Common myeloid progenitor, CD34-positive (primary cell): ENCODE data around the gene EDRF1.

Experiments used
- CTCF ChIA-PET: fragments of 350-600 bp; sonication (Branson Sonifier 250); formaldehyde crosslinking; loops from one replicate; lab custom pipeline; 2021; ENCODE audit warnings: antibody characterized with exemption; lab: Charles Lee
- POLR2A ChIA-PET: fragments of 350-600 bp; sonication (Branson Sonifier 250); formaldehyde crosslinking; loops from one replicate; lab custom pipeline; 2021; ENCODE audit warnings: antibody characterized with exemption; lab: Charles Lee
- DNase-seq, 3 donors: peaks; one replicate each; pipeline versions ENCODE4 v3.0.0 to v3.0.0-alpha.2; 2013
- H3K27ac ChIP-seq, 2 experiments: 1 replicate in 1 of 2; 2 replicates in 1 of 2; pipeline ENCODE4 v1.7.0; 2013; ENCODE audit warnings: inconsistent platforms in 2 of 2, low read length in 2 of 2, mild to moderate bottlenecking in 2 of 2, low read depth in 1 of 2, moderate library complexity in 1 of 2; ENCODE audit not compliant: severe bottlenecking in 2 of 2, insufficient read depth in 1 of 2, poor library complexity in 1 of 2
- H3K27me3 ChIP-seq, 5 experiments: replicated peaks in 2 of 5; 1 replicate in 3 of 5; 2 replicates in 2 of 5; pipeline versions ENCODE4 v1.6.1 to v1.7.0; 2013; ENCODE audit warnings: low read length in 4 of 5, mild to moderate bottlenecking in 2 of 5, moderate library complexity in 2 of 5, inconsistent platforms in 1 of 5; ENCODE audit not compliant: insufficient read depth in 5 of 5, control insufficient read depth in 4 of 5
- H3K36me3 ChIP-seq, 4 experiments: 1 replicate in 2 of 4; 2 replicates in 2 of 4; pipeline versions ENCODE4 v1.6.1 to v1.7.0; 2013; ENCODE audit warnings: low read length in 3 of 4, control low read depth in 1 of 4, mild to moderate bottlenecking in 1 of 4; ENCODE audit not compliant: control insufficient read depth in 4 of 4, insufficient read depth in 4 of 4
- H3K4me1 ChIP-seq, 4 experiments: 1 replicate in 3 of 4; 2 replicates in 1 of 4; pipeline versions ENCODE4 v1.6.1 to v1.7.1; 2013; ENCODE audit warnings: low read length in 3 of 4, mild to moderate bottlenecking in 3 of 4, control low read depth in 1 of 4, inconsistent platforms in 1 of 4, moderate library complexity in 1 of 4; ENCODE audit not compliant: control insufficient read depth in 4 of 4, insufficient read depth in 4 of 4; ENCODE audit errors: control extremely low read depth in 1 of 4
- H3K4me3 ChIP-seq, 7 experiments: 1 replicate in 4 of 7; 2 replicates in 3 of 7; pipeline versions ENCODE4 v1.5.1 to v1.7.0; 2013; ENCODE audit warnings: mild to moderate bottlenecking in 7 of 7, low read length in 6 of 7, moderate library complexity in 6 of 7, inconsistent platforms in 2 of 7, low read depth in 2 of 7, control low read depth in 1 of 7; ENCODE audit not compliant: insufficient read depth in 4 of 7, control insufficient read depth in 1 of 7; ENCODE audit errors: extremely low read depth in 1 of 7
- H3K9me3 ChIP-seq, 5 experiments: 1 replicate in 4 of 5; 2 replicates in 1 of 5; pipeline versions ENCODE4 v1.6.1 to v1.7.1; 2013; ENCODE audit warnings: low read length in 4 of 5, mild to moderate bottlenecking in 2 of 5, inconsistent platforms in 1 of 5, low read depth in 1 of 5, moderate library complexity in 1 of 5; ENCODE audit not compliant: control insufficient read depth in 4 of 5, insufficient read depth in 2 of 5; ENCODE audit errors: control extremely low read depth in 1 of 5
- WGBS: methylation state at CpG from one replicate; pipeline ENCODE4 v1.1.5; 2013; ENCODE audit not compliant: insufficient coverage; 5-methylcytosine and 5-hydroxymethylcytosine counted together

The EDRF1 gene

DNA sequence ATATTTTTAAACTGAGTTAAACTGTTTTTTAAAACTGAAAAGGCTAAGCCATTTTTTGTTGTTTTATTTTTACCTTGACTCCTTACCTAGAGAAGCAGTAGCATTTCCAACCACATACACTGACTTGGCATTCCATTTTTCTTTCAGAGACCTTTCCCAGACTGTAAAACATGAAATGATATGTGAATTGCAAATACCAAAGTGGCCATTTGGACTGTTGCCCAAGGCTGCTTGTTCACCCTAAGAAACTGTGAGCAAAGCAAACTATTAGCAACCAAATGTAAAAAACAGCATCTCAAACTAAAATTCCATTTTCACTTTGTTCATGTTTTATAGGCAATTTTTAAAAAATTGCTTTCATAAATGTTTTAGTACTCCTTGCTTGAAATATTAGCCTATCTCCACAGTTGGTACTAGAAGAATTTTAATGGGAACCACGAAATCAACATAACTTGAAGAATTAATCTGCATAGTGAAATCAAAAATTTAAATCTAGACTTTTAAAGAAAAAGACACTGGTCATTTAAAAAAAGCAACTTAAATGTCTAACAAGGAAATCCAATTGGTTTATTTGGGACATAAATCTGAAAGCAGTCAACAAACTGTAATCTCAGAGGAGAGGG is 92.7 kb downstream of the EDRF1 start:
- no peak for DNase-seq
- H3K4me3 ChIP-seq = no peak overlapping the region
- CTCF ChIA-PET = no interaction called here
- H3K36me3 ChIP-seq = peaks cover 15 to 75% (median 40%) of the 10 kb centered on the region in 4 experiments
- H3K9me3 ChIP-seq = peaks cover 0 to 5% (median 0%) of the 10 kb centered on the region in 5 experiments
- H3K27ac ChIP-seq = no peak overlapping the region
- no CpG with 5 or more reads among the region's 1 CpG for WGBS
- no peaks in the 10 kb centered on the region for H3K4me1 ChIP-seq
- no peaks in the 10 kb centered on the region for H3K27me3 ChIP-seq
- POLR2A ChIA-PET = no interaction called here
